Measurements from ENCODE around the gene NTNG1. TPM values are rescaled to one million over a fixed set of nuclear protein-coding genes. Genes with fewer than 3 reads are reported as not detected.

The NTNG1 gene
- total and polyA plus RNA-seq, 2 of the 8 experiments (the other 6 are each of a cell fraction or from before 2014, with no cell fraction given): 1.2 to 4.1 TPM

- TF ChIP-seq, protein P1, sequence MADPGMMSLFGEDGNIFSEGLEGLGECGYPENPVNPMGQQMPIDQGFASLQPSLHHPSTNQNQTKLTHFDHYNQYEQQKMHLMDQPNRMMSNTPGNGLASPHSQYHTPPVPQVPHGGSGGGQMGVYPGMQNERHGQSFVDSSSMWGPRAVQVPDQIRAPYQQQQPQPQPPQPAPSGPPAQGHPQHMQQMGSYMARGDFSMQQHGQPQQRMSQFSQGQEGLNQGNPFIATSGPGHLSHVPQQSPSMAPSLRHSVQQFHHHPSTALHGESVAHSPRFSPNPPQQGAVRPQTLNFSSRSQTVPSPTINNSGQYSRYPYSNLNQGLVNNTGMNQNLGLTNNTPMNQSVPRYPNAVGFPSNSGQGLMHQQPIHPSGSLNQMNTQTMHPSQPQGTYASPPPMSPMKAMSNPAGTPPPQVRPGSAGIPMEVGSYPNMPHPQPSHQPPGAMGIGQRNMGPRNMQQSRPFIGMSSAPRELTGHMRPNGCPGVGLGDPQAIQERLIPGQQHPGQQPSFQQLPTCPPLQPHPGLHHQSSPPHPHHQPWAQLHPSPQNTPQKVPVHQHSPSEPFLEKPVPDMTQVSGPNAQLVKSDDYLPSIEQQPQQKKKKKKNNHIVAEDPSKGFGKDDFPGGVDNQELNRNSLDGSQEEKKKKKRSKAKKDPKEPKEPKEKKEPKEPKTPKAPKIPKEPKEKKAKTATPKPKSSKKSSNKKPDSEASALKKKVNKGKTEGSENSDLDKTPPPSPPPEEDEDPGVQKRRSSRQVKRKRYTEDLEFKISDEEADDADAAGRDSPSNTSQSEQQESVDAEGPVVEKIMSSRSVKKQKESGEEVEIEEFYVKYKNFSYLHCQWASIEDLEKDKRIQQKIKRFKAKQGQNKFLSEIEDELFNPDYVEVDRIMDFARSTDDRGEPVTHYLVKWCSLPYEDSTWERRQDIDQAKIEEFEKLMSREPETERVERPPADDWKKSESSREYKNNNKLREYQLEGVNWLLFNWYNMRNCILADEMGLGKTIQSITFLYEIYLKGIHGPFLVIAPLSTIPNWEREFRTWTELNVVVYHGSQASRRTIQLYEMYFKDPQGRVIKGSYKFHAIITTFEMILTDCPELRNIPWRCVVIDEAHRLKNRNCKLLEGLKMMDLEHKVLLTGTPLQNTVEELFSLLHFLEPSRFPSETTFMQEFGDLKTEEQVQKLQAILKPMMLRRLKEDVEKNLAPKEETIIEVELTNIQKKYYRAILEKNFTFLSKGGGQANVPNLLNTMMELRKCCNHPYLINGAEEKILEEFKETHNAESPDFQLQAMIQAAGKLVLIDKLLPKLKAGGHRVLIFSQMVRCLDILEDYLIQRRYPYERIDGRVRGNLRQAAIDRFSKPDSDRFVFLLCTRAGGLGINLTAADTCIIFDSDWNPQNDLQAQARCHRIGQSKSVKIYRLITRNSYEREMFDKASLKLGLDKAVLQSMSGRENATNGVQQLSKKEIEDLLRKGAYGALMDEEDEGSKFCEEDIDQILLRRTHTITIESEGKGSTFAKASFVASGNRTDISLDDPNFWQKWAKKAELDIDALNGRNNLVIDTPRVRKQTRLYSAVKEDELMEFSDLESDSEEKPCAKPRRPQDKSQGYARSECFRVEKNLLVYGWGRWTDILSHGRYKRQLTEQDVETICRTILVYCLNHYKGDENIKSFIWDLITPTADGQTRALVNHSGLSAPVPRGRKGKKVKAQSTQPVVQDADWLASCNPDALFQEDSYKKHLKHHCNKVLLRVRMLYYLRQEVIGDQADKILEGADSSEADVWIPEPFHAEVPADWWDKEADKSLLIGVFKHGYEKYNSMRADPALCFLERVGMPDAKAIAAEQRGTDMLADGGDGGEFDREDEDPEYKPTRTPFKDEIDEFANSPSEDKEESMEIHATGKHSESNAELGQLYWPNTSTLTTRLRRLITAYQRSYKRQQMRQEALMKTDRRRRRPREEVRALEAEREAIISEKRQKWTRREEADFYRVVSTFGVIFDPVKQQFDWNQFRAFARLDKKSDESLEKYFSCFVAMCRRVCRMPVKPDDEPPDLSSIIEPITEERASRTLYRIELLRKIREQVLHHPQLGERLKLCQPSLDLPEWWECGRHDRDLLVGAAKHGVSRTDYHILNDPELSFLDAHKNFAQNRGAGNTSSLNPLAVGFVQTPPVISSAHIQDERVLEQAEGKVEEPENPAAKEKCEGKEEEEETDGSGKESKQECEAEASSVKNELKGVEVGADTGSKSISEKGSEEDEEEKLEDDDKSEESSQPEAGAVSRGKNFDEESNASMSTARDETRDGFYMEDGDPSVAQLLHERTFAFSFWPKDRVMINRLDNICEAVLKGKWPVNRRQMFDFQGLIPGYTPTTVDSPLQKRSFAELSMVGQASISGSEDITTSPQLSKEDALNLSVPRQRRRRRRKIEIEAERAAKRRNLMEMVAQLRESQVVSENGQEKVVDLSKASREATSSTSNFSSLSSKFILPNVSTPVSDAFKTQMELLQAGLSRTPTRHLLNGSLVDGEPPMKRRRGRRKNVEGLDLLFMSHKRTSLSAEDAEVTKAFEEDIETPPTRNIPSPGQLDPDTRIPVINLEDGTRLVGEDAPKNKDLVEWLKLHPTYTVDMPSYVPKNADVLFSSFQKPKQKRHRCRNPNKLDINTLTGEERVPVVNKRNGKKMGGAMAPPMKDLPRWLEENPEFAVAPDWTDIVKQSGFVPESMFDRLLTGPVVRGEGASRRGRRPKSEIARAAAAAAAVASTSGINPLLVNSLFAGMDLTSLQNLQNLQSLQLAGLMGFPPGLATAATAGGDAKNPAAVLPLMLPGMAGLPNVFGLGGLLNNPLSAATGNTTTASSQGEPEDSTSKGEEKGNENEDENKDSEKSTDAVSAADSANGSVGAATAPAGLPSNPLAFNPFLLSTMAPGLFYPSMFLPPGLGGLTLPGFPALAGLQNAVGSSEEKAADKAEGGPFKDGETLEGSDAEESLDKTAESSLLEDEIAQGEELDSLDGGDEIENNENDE (IDR thresholded peaks at IDR 0.05; ENCODE audit: insufficient replicate concordance, low read length): no peak
- no peak for TF ChIP-seq JUN (IDR thresholded peaks at IDR 0.05; ENCODE audit: low read depth, low read length)
- TF ChIP-seq NRF1 (IDR thresholded peaks at IDR 0.05; ENCODE audit: low read depth, low read length): no peak
- no peak for TF ChIP-seq POLR2AphosphoS5 (IDR thresholded peaks at IDR 0.05; ENCODE audit: low read depth, low read length)
- no peak for TF ChIP-seq TCF12 (IDR thresholded peaks at IDR 0.05; ENCODE audit: low read depth, low read length)
- TF ChIP-seq, protein P2, sequence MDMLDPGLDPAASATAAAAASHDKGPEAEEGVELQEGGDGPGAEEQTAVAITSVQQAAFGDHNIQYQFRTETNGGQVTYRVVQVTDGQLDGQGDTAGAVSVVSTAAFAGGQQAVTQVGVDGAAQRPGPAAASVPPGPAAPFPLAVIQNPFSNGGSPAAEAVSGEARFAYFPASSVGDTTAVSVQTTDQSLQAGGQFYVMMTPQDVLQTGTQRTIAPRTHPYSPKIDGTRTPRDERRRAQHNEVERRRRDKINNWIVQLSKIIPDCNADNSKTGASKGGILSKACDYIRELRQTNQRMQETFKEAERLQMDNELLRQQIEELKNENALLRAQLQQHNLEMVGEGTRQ (IDR thresholded peaks at IDR 0.05; ENCODE audit: low read length): no peak
- no peak for TF ChIP-seq EGR1 (IDR thresholded peaks at IDR 0.05; ENCODE audit: borderline replicate concordance, low read depth, low read length)
- no peak for TF ChIP-seq YY1 (IDR thresholded peaks at IDR 0.05; ENCODE audit: low read depth, low read length)
- no peak for TF ChIP-seq NANOG (IDR thresholded peaks at IDR 0.05; ENCODE audit: insufficient read depth, low read depth, low read length, poor library complexity, severe bottlenecking)
- TF ChIP-seq JUND (IDR thresholded peaks at IDR 0.05; ENCODE audit: low read length): no peak
These were observed 346.7 kb downstream of the NTNG1 start (continued) for GRCh38 chr1:107487506-107487905.
